GM21367 (cell line): ENCODE measurements around the gene TSEN34.
A peak's percentile ranks its signal among the peaks of the same experiment; 100 is the strongest.
"Not testable (repeated sequence)": the region's sequence is repeated elsewhere in the genome, so short reads cannot be mapped to it uniquely, and the experiment has no call there.

Experiments
- ATAC-seq: cut with Tn5 transposase; IDR thresholded peaks from one replicate; pipeline ENCODE4 v1.9.1; 2021; ENCODE audit not compliant: unreplicated experiment

Gene TSEN34

DNA sequence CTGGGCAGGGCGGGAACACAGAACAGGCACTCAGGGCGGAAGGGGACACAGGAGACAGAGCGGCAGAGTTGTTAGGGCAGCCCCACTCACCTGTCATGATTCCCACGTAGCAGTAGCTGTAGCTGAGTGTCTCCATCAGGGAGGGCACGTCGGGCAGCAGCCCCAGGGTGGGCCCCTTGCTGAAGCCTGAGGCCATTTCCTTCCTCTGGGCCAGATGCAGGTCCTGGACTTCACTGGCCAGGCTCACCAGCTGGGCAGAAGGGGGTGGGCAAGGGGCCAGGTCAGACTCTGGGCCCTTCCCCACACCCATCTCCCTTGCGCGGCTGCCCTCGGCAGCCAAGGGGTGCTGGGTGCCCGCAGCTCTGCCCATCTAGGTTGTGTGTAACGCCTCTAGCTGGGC is 7.7 kb upstream of the TSEN34 start:
- ATAC-seq, result no peak

DNA sequence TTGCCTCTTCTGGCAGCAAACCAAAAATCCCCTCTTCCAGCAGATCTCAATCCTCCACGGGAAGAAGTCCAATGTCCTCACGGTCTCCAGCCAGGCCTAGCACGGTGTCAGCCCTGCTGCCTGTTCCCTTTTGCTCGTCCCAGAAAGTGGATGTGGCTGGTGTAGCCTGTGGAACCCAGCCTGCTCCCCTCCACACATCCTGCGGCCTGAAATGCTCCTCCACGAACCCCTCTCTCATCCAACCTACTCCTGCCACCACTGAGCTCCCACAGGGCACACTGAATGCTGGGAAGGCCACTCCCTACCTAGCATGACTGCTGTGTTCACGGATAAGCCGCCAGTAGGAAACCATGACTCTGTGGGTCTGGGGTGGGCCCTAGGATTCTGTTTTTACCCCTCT is 4.8 kb upstream of the TSEN34 start:
- no peak for ATAC-seq

DNA sequence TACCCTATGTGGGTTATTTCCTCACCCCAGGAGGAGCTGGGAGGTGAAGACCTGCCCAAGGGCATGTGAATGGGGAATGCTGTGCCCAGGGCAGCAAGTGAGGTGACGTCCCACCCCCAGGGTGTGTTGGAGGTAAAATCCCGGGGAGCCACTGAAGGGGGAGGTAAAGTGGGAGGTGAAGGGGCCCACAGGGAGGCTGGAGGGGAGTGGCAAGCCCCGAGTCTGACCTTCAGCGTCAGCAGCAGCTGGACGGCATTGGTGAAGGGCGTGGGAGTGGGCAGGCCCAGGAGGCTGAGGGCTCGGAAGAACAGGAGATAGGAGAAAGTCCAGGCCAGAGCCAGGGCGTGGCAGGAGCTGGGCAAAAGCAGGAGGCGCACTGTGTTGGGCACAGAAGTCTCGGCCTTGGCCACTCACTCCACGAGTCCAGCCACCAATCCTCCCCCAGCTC is 4.2 kb upstream of the TSEN34 start:
- ATAC-seq, result no peak

- ATAC-seq, result no peak
Observed at GRCh38 chr19:54188215-54188871, 2.8 kb upstream of the TSEN34 start.

- peak; percentile 6 for ATAC-seq
Observed at GRCh38 chr19:54189145-54189734, 1.9 kb upstream of the TSEN34 start, which contains the start of gene MBOAT7. TSS of gene MBOAT7 (minus strand) at chr19:54189580. CDS start at chr19:54188508, 1,072 bp downstream.

- peak; percentile 36 for ATAC-seq
Observed at GRCh38 chr19:54189735-54190502, 1.2 kb upstream of the TSEN34 start.

GRCh38 chr19:54190503-54191010 is 551 bp upstream of the TSEN34 start:
- ATAC-seq, result peak; percentile 37

DNA sequence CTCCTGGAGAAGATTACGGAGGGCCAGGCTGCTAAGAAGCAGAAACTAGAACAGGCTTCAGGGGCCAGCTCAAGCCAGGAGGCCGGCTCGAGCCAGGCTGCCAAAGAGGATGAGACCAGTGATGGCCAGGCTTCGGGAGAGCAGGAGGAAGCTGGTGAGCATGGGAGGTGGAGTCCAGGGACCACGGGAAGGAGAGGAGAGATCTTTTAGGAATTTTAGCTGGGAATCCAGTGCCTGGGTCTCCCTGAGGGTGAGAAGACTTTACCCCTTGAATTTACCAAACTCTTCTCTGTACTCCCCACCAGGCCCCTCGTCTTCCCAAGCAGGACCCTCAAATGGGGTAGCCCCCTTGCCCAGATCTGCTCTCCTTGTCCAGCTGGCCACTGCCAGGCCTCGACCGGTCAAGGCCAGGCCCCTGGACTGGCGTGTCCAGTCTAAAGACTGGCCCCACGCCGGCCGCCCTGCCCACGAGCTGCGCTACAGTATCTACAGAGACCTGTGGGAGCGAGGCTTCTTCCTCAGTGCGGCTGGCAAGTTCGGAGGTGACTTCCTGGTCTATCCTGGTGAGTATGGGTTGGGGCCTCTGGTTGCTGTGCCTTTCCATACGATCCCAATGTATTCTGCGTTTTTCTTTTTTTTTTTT is 824 bp downstream of the TSEN34 start:
- no peak for ATAC-seq

GRCh38 chr19:54193011-54193410 is 1.9 kb downstream of the TSEN34 start:
- no peak for ATAC-seq

DNA sequence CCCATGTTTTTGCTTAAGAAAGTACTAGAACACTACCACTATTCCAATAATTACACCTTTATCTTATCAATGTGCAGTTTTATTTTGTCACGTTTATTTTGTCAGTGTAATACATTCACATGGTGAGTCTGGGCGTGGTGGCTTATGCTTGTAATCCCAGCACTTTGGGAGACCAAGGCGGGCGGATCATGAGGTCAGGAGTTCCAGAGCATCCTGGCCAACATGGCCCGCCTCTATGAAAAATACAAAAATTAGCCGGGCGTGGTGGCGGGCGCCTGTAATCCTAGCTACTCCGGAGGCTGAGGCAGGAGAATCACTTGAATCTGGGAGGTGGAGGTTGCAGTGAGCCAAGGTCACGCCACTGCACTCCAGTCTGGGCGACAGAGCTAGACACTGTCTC is 3.4 kb downstream of the TSEN34 start:
- not testable (repeated sequence) for ATAC-seq

DNA sequence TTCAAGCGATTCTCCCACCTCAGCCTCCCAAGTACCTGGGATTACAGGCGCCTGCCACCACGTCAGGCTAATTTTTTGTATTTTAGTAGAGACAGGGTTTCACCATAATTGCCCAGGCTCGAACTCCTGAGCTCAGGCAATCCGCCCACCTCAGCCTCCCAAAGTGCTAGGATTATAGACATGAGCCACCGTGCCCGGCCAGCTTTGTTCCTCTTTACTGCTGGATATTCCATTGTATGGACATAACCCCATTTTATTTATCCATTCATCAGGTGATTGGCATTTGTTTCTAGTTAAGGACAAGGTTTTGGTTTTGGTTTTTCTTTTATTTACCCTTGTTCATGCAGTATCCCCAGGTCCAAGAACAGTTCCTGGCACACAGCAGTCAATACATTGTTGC is 5.4 kb downstream of the TSEN34 start:
- ATAC-seq, result no peak

DNA sequence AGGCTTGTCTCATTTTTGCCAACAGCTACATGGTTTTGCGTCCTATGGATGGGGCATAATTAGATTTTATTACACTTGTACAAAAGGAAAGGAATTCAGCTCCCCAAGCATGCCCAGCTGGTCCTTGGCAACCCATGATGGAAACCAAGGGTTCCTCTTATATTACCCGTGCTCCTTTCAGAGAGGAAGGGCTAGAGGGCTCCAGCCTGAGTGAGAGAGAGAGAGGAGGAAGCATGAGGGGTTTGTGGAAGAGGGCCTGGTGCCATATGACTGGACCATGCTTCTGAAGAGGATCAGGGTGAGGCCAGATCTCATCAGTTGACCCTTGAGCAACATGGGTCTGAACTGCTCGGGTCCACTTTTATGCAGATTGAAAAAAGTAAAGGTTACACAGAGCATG is 6.0 kb downstream of the TSEN34 start:
- no peak for ATAC-seq

GRCh38 chr19:54199401-54199800 is 8.3 kb downstream of the TSEN34 start:
- no peak for ATAC-seq

GRCh38 chr19:54201172-54201701 is 10.1 kb downstream of the TSEN34 start:
- peak; percentile 3 for ATAC-seq

DNA sequence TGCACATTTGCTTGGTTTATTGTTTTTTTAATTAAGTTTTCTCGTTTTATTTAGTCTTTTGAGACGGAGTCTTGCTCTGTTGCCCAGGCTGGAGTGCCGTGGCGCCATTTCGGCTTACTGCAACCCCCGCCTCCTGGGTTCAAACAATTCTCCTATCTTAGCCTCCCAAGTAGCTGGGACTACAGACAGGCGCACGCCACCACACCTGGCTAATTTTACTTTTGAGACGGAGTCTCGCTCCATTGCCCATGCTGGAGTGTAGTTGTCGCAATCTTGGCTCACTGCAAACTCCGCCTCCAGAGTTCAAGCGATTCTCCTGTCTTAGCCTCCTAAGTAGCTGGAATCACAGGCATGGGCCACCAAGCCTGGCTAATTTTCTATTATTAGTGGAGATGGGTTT is 10.9 kb downstream of the TSEN34 start:
- ATAC-seq, result no peak

DNA sequence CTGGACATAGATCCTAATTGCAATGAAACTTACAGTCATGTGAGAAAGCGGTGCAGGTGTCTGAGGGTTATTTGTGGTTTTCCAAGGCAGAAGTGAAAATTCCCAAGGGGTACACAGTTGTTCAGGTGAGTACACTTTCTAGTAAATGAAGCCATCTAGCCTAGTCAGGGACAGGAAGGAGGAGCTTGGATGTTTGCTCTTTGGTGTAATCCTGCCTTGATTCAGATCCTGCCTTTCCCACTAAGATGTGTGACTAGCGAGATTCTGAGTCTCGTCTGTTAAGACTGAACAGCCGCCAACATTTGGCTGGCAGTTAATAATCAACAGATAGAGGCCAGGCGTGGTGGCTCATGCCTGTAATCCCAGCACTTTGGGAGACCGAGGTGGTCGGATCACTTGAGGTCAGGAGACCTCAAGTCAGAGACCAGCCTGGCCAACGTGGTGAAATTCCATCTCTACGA is 12.1 kb downstream of the TSEN34 start:
- ATAC-seq, result no peak

DNA sequence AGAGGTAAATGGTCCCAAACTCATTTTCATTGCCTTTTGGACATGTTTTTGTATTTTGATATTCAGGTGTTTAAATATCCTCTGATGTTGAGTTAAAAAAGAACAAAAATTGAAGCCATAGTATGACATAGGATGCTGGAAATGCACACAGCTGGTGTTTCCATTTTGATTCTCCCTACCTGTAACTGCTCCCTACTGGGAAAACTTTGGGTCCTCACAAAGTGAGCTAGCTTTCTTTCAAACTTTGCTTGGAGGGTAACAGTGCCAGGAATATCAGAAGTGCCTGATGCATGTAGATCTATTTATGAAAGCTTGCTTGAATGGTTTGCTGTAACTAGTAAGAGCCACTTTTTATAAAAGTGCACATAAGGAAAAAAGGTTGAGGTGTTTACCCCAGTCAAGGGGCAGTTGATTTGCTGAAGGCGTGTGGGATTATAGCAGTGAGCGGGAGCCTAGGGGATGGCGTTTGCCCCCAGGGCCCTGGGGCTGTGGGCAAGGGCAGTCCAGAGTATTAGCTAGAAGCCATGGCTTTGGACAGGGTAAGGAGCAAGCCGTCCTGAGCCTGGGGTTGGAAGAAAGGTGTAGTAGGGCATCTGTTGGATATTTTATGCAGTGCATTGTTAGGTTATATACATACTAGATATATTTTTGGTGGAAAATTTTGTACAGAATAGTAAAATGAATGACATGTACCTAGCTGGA is 13.8 kb downstream of the TSEN34 start:
- ATAC-seq, result no peak

DNA sequence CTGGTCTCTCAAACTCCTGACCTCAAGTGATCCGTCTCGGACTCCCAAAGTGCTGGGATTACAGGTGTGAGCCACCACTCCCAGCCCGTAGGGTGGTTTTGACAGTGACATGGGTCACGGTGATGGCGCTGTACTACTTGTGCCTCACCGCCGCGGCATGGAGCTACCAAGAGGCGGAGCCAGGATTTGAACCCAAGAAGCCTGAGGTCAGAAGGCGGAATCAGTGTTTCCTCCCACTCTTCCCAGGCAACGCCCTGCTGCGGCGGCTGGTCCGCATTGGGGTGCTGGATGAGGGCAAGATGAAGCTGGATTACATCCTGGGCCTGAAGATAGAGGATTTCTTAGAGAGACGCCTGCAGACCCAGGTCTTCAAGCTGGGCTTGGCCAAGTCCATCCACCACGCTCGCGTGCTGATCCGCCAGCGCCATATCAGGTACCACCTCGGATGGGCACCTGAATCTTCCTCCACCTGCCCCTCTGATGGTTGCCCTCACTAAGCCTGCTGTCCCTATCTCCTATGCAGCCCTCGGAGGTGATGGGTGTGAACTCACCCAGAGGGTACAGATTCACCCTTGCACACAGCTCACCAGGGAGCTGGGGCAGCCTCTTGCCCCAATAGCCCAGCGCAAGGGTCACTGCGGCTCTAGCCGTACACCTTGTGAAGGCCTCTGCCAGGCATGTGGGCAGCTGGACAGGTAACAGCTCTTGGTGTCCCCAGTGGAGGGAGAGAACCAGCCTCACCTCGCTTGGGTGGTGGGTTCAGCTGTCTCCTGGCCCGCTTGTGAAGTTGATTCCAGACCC is 15.1 kb downstream of the TSEN34 start:
- ATAC-seq, result no peak

- ATAC-seq, result no peak
Observed at GRCh38 chr19:54206831-54207177, 15.7 kb downstream of the TSEN34 start.

DNA sequence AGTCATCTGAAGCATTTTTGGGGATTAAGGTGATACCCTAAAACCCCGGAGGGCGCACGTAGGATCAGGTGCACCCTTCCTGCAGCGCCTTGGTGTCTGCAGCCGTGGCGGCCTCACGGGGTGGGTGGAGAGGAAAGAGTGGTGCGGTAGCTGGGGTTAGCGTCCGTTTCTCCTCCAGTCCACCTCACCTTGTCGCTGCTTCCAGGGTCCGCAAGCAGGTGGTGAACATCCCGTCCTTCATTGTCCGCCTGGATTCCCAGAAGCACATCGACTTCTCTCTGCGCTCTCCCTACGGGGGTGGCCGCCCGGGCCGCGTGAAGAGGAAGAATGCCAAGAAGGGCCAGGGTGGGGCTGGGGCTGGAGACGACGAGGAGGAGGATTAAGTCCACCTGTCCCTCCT is 16.1 kb downstream of the TSEN34 start:
- not testable (repeated sequence) for ATAC-seq
